NOMO-1 treated with DMSO at 0.1 percent for 48 hours (cell line): ENCODE data around the gene INPP5A.
"Not testable (repeated sequence)": the region's sequence is repeated elsewhere in the genome, so short reads cannot be mapped to it uniquely, and the experiment has no call there.

Experiments used
- DNase-seq: peaks from one replicate; lab custom pipeline; 2025; ENCODE audit not compliant: unreplicated experiment; lab: John Stamatoyannopoulos, UW

The INPP5A gene

DNA sequence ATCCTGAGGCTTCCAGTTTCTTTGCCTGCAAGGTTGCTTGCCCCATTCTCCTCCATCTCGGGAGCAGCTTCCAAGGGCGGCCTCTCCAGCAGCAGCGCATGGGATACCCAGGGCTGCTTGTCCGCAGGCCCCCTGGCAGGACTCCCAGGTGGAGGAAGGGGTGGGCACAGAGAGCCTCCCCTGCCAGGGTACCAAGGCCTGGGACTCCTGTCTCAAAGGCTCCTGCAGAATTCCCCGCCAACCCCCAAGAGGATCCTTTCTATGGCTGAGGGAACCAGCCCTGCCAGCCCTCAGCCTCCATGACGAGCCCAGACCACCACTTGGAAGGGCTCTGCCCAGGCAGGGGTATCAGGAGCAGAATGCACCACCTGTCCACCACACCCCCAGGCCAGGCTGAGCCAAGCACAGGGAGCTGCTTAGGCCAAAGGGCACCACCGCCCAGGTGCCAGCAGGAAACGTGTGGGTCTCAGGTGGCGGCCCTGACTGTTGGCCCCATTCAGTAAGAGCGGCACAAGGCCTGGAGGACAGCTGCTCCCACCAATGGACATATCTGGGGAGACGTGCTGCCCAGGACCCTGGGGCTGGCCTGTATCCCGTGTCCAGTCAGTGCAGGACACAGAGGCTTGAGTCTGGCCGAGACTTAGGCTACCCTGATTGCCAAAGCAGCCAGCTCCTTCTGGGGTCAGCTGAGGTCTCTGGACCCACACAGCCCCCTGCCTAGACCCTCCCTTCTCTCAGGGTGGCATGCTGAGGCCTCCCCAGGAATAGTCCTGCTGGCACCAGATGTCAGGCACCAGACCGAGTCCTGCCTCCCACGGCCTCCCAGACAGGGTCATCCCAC lies 33.8 kb upstream of the INPP5A start:
- no peak for DNase-seq

DNA sequence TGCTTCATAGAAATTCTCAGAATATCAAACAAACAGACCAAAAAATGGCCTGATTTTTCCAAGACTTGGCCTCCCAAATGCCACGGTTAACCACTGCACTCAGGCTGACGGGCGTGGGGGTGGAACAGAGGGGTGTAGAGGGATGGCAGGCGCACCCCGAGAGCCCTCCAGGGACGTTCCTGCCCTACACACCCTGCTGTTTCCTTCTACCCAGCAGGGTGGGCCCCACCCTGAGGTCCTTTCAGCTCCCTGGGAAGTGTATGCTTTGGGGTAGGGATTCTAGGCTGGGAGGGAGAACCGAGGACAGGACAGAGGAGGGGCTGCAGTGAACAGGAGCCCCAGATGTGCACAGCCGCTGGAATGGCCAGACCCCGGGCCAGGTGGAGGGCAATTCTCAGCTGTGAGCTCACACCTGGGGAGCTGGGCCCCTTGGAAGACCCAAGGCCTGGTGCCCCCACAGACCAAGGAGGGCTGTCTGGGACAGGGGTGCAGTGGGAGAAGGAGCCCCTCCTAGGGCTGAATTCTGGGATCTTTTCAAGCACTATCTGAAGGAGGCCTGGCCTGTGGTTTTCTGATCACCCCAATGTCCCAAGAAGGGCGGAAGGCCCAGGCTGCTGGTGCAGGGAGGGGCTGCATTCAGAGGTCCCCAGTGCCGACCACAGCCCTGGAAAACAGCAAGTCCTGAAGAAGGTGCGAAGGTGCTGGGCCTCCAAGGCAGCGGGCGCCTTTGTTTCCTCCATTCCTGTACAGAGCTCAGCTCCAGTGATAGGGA lies 32.9 kb upstream of the INPP5A start:
- no peak for DNase-seq

- not testable (repeated sequence) for DNase-seq
These were observed 32.0 kb upstream of the INPP5A start for GRCh38 chr10:132505546-132505945.

GRCh38 chr10:132506711-132507408 lies 30.7 kb upstream of the INPP5A start:
- DNase-seq, result no peak

- DNase-seq, result no peak
These were observed 30.1 kb upstream of the INPP5A start for GRCh38 chr10:132507409-132507955.

DNA sequence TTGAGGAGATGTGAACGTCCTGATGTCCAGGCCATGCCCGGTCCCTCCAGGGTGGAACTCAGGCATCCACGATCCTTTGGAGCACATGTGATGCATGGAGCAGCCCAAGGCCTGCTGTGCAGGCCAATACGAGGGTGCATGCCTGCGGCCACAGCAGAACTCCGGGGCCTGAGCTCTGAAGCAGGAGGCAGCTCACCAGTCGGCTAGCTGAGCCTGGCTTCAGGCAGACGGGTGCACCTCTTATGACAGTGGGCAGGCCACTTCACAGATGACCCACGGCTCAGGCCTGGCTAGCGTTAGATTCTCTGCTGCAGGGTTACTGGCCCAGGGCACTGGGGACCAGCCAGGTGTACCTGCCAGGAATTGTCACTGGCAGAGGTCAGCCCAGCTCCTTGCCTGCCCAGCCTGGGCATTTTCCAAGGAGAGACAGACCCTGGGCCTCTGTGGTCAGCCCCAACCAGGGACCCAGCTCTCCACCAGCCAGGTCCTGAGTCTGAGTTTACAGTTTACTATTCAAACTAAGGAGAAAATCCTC lies 29.6 kb upstream of the INPP5A start:
- DNase-seq, result no peak

DNA sequence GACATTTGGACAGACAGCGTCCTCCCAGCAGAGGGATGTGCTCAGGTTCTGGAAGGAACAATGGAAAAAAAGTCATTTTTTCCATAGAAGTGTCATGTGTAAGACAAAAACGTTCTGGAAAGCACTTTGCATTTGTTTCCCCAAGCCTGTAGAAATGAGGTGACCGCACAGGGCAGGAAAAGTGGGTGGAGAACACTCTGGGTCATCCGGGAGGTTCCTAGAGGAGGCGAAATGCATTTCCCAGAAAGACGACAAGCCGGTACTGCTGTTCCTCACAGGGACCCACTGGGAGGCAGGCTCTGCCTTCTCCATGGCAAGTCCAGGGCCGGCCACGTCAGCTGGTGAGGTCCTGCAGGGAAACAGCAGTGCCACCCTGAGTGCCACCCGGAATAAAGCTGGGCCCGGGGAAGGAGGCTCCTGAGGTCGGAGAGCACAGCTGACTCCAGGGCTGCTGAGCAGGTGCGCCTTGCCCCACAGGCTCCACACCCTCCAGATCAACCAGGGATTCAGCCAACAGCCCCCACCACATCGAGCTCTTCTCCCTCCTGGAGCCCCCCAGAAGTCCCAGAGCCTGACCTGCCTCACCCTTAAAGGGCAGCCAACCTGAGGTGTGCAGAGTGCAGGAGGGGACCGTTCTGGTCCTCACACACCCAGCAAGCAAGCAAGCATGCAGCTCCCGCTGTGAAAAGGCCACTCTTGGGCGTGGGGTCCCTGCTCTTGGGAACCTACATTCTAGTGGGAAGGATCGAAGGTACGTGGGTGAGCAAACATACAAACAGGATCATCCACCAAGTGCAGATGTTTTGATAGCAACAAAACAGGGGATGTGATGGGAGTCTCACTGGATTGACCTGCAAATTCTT lies 28.8 kb upstream of the INPP5A start:
- DNase-seq, result no peak

DNA sequence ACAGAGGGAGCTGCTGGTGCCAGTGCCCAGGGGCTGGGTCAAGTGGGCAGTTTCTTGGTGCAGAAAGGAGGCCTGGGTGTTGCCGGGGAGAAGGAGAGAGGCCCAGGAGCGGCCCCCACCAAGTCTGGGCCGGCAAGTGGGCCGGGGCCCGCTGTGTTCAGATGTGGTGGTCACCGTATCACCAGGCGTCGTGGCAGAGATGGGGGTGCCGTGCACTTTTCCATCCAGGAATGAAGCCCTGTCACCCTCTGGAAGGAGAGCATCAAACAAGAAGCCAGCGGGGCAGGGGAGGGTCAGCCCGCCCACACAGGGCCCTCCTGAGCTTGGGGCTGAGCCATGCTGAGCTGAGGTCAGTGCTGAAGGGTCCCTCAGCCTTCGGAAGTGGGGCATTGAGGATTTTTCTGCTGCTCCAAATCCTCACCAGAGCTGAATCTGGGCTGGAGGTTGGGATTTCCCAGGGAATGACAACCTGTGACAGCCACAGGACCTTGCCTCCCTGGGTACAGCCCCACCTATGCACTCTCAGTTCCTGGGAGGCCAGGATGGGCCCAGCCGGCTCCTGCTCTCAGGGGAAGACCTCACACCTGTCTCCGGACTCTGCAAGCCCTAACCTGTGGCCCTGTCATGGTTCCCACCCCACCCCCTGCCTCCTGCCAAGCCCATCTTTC lies 27.9 kb upstream of the INPP5A start:
- DNase-seq, result no peak

DNA sequence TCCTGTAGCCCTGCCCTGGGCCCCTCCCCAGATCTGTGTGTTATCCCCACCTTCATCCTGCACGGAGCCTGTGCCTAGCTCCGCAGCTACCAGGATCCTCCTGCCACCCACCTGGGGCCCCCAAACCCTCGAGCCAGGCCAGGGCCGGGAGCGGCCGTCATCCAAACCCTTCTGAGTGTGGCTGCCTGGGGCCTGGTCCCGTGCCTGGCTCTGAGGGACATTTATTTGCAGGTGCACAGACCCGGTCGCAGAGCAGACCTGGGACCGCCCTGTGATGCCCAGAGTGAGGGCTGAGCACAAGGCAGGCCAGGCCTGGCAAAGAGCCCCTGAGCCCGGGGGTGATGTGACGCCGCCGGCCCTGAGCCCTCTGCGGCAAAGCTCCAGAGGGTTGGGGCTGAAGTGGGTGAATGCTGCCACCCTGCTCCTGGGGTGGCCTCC lies 27.4 kb upstream of the INPP5A start:
- DNase-seq, result no peak

DNA sequence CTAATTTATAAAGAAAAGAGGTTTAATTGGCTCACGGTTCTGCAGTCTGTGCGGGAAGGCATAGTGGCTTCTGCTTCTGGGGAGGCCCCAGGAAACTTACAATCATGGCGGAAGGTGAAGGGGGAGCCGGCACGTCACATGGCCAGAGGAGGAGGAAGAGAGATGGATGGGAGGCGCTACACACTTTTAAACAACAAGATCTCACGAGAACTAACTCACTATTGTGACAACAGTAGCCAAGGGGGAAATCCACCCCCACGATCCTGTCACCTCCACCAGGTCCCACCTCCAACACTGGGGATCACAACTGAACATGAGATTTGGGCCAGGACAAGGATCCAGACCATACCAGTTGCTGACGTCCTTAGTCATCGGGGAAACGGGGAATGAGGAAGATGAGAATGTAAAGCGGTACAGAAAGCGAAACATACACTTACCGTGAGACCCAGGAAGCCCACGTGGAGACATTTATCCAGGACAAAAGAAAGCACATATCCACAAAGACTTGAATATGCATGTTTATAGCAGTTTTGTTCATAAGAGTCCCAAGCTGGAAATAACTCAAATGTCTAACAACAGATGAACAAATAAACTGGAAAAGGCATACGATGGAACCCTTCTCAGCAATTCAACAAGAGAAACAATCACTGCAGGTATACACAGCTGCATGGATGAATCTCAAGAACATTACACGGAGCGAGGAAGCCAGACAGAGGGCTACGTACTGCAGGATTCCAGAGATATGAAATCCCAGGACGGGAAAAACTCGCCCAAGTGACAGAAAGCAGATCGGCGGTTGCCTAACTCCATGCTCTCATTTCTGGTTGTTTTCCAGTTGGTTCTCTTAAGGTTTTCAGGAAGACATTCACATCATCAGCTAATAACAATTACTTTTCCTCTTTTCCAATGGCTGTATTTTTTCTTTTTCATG lies 26.2 kb upstream of the INPP5A start:
- DNase-seq, result peak; percentile 76

DNA sequence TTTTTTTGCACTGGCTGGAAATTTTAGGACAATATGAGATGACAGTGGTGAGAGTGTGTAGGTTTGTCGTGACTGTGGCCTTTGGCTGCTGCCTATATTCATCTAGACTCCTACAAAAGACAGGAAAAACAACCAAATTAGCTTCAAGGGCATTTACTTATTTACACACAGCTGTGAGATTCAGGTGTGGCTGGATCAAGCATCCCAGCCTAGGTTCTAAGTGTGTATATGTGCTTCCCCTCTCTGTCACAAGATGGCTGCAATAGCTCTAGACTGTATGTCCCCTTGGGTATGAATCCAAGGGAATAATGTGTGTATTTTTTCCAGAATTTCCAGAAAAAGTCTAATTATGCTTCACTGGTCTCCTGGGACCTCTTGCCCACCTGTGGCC lies 25.5 kb upstream of the INPP5A start:
- DNase-seq, result no peak

- no peak for DNase-seq
These were observed 24.8 kb upstream of the INPP5A start for GRCh38 chr10:132512693-132513345.

GRCh38 chr10:132514821-132515520 lies 22.6 kb upstream of the INPP5A start:
- peak; percentile 24 for DNase-seq

DNA sequence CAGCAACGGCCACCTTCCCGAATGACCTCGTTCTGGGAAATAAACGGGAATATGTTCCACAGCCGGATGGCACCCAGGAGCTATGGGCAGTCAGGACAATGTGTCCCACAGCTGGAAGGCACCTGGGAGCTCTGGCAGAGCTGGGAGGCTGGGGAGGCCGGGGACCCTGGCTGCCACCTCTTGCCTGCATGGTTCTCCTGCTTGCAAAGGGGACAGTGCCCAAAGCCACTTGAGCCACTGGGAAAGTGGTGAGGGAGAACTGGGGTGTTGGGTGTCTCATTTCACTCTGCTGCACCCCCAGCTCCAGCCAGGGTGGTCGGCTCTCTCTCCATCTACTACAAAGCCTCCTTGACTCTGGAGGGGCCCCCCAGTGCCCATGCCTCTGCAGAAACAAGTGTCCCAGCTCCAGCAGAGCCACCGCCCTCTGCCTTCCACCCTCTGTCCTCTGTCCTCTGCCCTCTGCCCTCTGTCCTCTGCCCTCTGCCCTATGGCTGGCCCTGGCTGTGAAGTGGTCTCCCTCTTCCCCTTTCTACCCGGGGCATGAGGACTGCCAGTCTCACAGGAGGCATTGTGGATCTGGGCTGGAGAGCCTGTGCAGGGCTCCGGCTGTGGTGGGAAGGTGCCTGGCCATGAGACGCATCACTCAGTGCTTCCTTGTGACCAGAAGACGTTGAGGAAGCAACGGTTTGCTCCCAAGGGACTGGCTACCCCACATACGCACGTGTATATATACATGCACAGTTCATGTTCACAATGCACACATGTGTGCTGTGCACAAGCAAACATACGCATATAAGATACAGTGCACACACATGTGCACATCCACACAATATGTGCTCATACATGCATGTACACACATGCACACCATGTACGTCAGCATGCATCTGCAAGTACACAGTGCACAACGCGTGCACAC lies 21.5 kb upstream of the INPP5A start:
- no peak for DNase-seq

GRCh38 chr10:132516771-132517725 lies 20.5 kb upstream of the INPP5A start:
- peak; percentile 71 for DNase-seq
